HCT116 (cell line): Measurements from ENCODE around the gene KIF1A. TPM values are rescaled to one million over a fixed set of nuclear protein-coding genes. Genes with fewer than 3 reads are reported as not detected.

Experiments used
- ATAC-seq: fragments of 200-7000 bp; cut with Tn5 transposase; 2 replicates; pipeline ENCODE4 v1.9.1; 2020; ENCODE audit warnings: mild to moderate bottlenecking, moderate library complexity
- BruUV-seq: library from RNA; stranded (reverse); fragments of 400-500 nt; replicated peaks from 2 replicates; lab custom pipeline; 2021; lab: Mats Ljungman, UMichigan
- CTCF ChIA-PET: fragments of 300-600 bp; sonication (Branson Sonifier 250); formaldehyde crosslinking; loops from one replicate; lab custom pipeline; 2021; ENCODE audit warnings: antibody characterized with exemption; lab: Charles Lee
- POLR2A ChIA-PET: fragments of 300-600, 350-600 bp; sonication (Branson Sonifier 250); formaldehyde crosslinking; loops from one replicate; lab custom pipeline; 2021; ENCODE audit warnings: antibody characterized with exemption; lab: Charles Lee
- RAD21 ChIA-PET, 2 experiments: fragments of 300-600 bp; sonication (Branson Sonifier 250); formaldehyde crosslinking; loops; one replicate each; lab custom pipeline; 2023; ENCODE audit warnings: low total read pairs in 2 of 2; ENCODE audit not compliant: uncharacterized antibody in 2 of 2, unreplicated experiment in 2 of 2, low non-redundant PET in 1 of 2; lab: Charles Lee
- DNase-seq: peaks from one replicate; pipeline ENCODE4 v3.0.0-alpha.2; 2010; ENCODE audit warnings: low read depth, low spot score
- H2AFZ ChIP-seq: fragments of 200-600 bp; shearing (Covaris generic), sonication (generic); 2 replicates; pipeline ENCODE4 v1.6.1; 2017; ENCODE audit warnings: low read depth, mixed run types, mixed read lengths, antibody characterized with exemption, low read length; ENCODE audit not compliant: poor library complexity, severe bottlenecking
- H3K27ac ChIP-seq: 2 replicates; pipeline ENCODE4 v1.5.1; 2012; ENCODE audit warnings: low read depth, low read length
- H3K27me3 ChIP-seq: fragments of 200-600 bp; sonication (generic); 2 replicates; pipeline ENCODE4 v1.6.1; 2016; ENCODE audit warnings: mixed run types, low read length, mixed read lengths; ENCODE audit not compliant: insufficient read depth
- H3K36me3 ChIP-seq, 2 experiments: fragments of 200-500 bp in 1 of 2; fragments of 200-600 bp in 1 of 2; sonication (Bioruptor generic) in 1 of 2; sonication (generic) in 1 of 2; 2 replicates each; pipeline versions ENCODE4 v1.5.1 to v1.6.1; 2014 to 2016; ENCODE audit warnings: low read length in 2 of 2, inconsistent platforms in 1 of 2, mixed read lengths in 1 of 2, mixed run types in 1 of 2; ENCODE audit not compliant: insufficient read depth in 2 of 2, control insufficient read depth in 1 of 2
- H3K4me1 ChIP-seq, 2 experiments: fragments of 200-600 bp in 1 of 2; sonication (generic) in 1 of 2; 2 replicates each; pipeline versions ENCODE4 v1.5.1 to v1.6.1; 2012 to 2017; ENCODE audit warnings: low read length in 2 of 2, inconsistent platforms in 1 of 2, mild to moderate bottlenecking in 1 of 2, mixed read lengths in 1 of 2, mixed run types in 1 of 2, moderate library complexity in 1 of 2; ENCODE audit not compliant: insufficient read depth in 2 of 2, control insufficient read depth in 1 of 2
- H3K4me2 ChIP-seq: fragments of 200-600 bp; sonication (generic); 2 replicates; pipeline ENCODE4 v1.6.1; 2017; ENCODE audit warnings: mixed run types, low read length, mixed read lengths
- H3K4me3 ChIP-seq, 2 experiments: fragments of 200-600 bp in 1 of 2; sonication (generic) in 1 of 2; replicated peaks in 1 of 2; 2 replicates each; pipeline ENCODE4 v1.5.1; 2011 to 2016; ENCODE audit warnings: low read length in 2 of 2, control low read depth in 1 of 2, low read depth in 1 of 2, mild to moderate bottlenecking in 1 of 2, mixed read lengths in 1 of 2, mixed run types in 1 of 2
- H3K79me2 ChIP-seq: fragments of 200-600 bp; sonication (generic); 2 replicates; pipeline ENCODE4 v1.6.1; 2017; ENCODE audit warnings: mild to moderate bottlenecking, mixed run types, low read length, moderate library complexity, mixed read lengths; ENCODE audit not compliant: insufficient read depth
- H3K9ac ChIP-seq: fragments of 200-600 bp; sonication (generic); 2 replicates; pipeline ENCODE4 v1.6.1; 2016; ENCODE audit warnings: low read length, mixed read lengths
- H3K9me2 ChIP-seq: fragments of 200-600 bp; sonication (generic), shearing (Covaris generic); 2 replicates; pipeline ENCODE4 v1.6.1; 2017; ENCODE audit warnings: mixed run types, mild to moderate bottlenecking, moderate library complexity; ENCODE audit not compliant: insufficient read depth
- H3K9me3 ChIP-seq, 2 experiments: fragments of 200-500 bp in 1 of 2; fragments of 200-600 bp in 1 of 2; sonication (Bioruptor generic) in 1 of 2; sonication (generic) in 1 of 2; 2 replicates each; pipeline ENCODE4 v1.6.1; 2014 to 2017; ENCODE audit warnings: low read length in 2 of 2, mixed read lengths in 2 of 2, inconsistent platforms in 1 of 2, low read depth in 1 of 2, mild to moderate bottlenecking in 1 of 2, mixed run types in 1 of 2, moderate library complexity in 1 of 2; ENCODE audit not compliant: control insufficient read depth in 1 of 2, insufficient read depth in 1 of 2
- H4K20me1 ChIP-seq: fragments of 200-600 bp; sonication (generic), shearing (Covaris generic); 2 replicates; pipeline ENCODE4 v1.6.1; 2017; ENCODE audit warnings: mixed run types, mild to moderate bottlenecking, moderate library complexity; ENCODE audit not compliant: insufficient read depth
- ELF1 ChIP-seq: IDR thresholded peaks from 2 replicates; pipeline ENCODE4 v1.6.1; 2012; ENCODE audit warnings: low read depth, borderline replicate concordance
- EZH2 ChIP-seq: fragments of 200-600 bp; sonication (generic); IDR thresholded peaks from 2 replicates; pipeline ENCODE4 v1.6.1; 2017; ENCODE audit warnings: antibody characterized with exemption, mixed run types
- JUND ChIP-seq: IDR thresholded peaks from 2 replicates; pipeline ENCODE4 v1.6.1; 2012
- POLR2AphosphoS5 ChIP-seq: IDR thresholded peaks from 2 replicates; pipeline ENCODE4 v1.6.1; 2011; ENCODE audit warnings: mild to moderate bottlenecking, low read depth, low read length, moderate library complexity
- YY1 ChIP-seq: IDR thresholded peaks from 2 replicates; pipeline ENCODE4 v1.6.1; 2011; ENCODE audit warnings: low read length, low read depth, moderate library complexity, mild to moderate bottlenecking; ENCODE audit not compliant: insufficient replicate concordance; ENCODE audit errors: extremely low read depth
- ZFX ChIP-seq: fragments of 450-650 bp; IDR thresholded peaks from 2 replicates; pipeline ENCODE4 v1.6.1; 2017
- ZNF274 ChIP-seq: fragments of 200-500 bp; sonication (Bioruptor generic); IDR thresholded peaks from 2 replicates; pipeline ENCODE4 v1.6.1; 2014; ENCODE audit warnings: mild to moderate bottlenecking, low read depth, low read length, inconsistent platforms
- intact Hi-C: fragments of 100-400 bp; cut with micrococcal nuclease; formaldehyde crosslinking; loops from 2 replicates; pipeline ENCODE4 v1.10.0; 2022
- total RNA-seq: library from RNA; stranded (reverse); gene quantifications from one replicate; pipeline ENCODE4 v1.2.1, GENCODE V29; 2021; ENCODE audit not compliant: unreplicated experiment
- TF ChIP-seq, protein P1 (sequence below): IDR thresholded peaks from 2 replicates; pipeline ENCODE4 v1.6.1; 2012
- TF ChIP-seq, protein P2 (sequence below): IDR thresholded peaks from 2 replicates; pipeline ENCODE4 v1.6.1; 2011; ENCODE audit warnings: mild to moderate bottlenecking, low read length, moderate library complexity; ENCODE audit not compliant: insufficient replicate concordance; ENCODE audit errors: extremely low read depth

Gene KIF1A
- total RNA-seq, 1 experiment from 2014 or later, result 0.27 TPM

DNA sequence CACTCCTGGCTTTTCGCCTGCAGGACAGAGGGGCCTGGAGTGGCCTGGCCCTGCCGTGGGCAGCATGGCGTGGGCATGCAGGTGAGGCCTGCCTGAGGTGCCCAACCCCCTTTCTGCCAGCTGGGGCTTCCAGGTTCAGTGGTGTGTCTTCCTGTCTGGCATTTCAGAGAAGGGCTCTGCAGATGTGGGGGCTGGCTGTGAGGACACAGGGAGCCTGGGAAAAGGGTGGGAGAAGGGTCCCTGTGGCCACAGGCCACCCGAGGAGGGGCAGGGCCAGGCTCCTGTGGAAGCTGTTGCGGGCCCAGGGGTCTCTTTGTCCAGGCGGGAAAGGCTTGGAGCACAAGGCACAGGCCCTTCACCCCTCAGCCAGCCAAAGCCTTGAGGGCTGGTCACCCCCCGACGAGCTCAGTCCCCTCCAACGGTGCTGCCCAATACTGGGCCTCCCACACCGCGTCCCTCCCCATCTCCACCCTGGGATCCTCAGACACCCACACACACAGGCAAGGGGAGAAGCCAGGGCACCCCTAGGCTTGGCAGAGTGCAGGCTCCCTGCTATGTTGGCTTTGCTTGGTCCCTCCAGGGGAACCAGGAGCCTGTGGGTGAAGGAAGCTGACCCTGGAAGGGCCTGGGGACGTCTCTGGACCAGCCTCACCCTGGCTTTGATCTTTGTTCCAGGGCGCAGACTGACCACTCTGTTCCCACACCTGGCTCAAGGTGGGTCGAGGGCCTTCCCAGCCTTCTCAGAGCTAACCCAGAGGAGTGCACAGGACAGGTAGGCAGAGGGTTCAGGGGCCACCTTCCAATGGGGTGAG, 132.1 kb downstream of the KIF1A start:
- no peaks in the 10 kb centered on the region for H3K4me1 ChIP-seq

More for the DNA sequence above, 132.1 kb downstream of the KIF1A start:
- CTCF ChIA-PET, result no interaction called here
- DNase-seq (no peak), ATAC-seq (no peak)
- no peaks in the 10 kb centered on the region for H3K79me2 ChIP-seq
- H3K4me2 ChIP-seq, result no peak overlapping the region
- H3K9me2 ChIP-seq, result no peaks in the 10 kb centered on the region
- H3K9me3 ChIP-seq, result no peaks in the 10 kb centered on the region
- no peak for TF ChIP-seq ELF1
- TF ChIP-seq POLR2AphosphoS5, result no peak
- no peak for TF ChIP-seq ZFX
- TF ChIP-seq EZH2, result no peak
- TF ChIP-seq JUND, result no peak
- TF ChIP-seq, protein P1, sequence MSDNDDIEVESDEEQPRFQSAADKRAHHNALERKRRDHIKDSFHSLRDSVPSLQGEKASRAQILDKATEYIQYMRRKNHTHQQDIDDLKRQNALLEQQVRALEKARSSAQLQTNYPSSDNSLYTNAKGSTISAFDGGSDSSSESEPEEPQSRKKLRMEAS, result no peak
- TF ChIP-seq, protein P2, sequence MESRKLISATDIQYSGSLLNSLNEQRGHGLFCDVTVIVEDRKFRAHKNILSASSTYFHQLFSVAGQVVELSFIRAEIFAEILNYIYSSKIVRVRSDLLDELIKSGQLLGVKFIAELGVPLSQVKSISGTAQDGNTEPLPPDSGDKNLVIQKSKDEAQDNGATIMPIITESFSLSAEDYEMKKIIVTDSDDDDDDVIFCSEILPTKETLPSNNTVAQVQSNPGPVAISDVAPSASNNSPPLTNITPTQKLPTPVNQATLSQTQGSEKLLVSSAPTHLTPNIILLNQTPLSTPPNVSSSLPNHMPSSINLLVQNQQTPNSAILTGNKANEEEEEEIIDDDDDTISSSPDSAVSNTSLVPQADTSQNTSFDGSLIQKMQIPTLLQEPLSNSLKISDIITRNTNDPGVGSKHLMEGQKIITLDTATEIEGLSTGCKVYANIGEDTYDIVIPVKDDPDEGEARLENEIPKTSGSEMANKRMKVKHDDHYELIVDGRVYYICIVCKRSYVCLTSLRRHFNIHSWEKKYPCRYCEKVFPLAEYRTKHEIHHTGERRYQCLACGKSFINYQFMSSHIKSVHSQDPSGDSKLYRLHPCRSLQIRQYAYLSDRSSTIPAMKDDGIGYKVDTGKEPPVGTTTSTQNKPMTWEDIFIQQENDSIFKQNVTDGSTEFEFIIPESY, result no peak
- TF ChIP-seq YY1, result no peak
- TF ChIP-seq ZNF274, result no peak
- intact Hi-C loops, result no loop called here
- no peak overlapping the region for H2AFZ ChIP-seq
- H3K36me3 ChIP-seq, result no peaks in the 10 kb centered on the region
- POLR2A ChIA-PET, result no interaction called here
- no TSS peak for BruUV-seq
- no peaks in the 10 kb centered on the region for H3K27me3 ChIP-seq
- no peaks in the 10 kb centered on the region for H4K20me1 ChIP-seq
- no peak overlapping the region for H3K4me3 ChIP-seq
- no peak overlapping the region for H3K27ac ChIP-seq
- H3K9ac ChIP-seq, result no peak overlapping the region
- RAD21 ChIA-PET, result no interaction called here
